IMR-90 (cell line): Measurements from ENCODE around the gene GPHA2. TPM values are rescaled to one million over a fixed set of nuclear protein-coding genes. Genes with fewer than 3 reads are reported as not detected.

ENCODE experiments used
- ATAC-seq: fragments of 200-7000 bp; cut with Tn5 transposase; 2 replicates; pipeline ENCODE4 v1.9.1; 2020; ENCODE audit warnings: low read depth, mild to moderate bottlenecking, moderate library complexity
- BruUV-seq: library from RNA; stranded (reverse); fragments of 400-500 nt; replicated peaks from 2 replicates; lab custom pipeline; 2021; lab: Mats Ljungman, UMichigan
- CTCF ChIA-PET: fragments of 300-600 bp; formaldehyde crosslinking; extraction: SDS; loops from one replicate; lab custom pipeline; 2021; ENCODE audit warnings: antibody characterized with exemption; lab: Yijun Ruan, JAX
- POLR2A ChIA-PET: fragments of 300-600 bp; sonication (Branson Sonifier 250); formaldehyde crosslinking; loops from one replicate; lab custom pipeline; 2022; ENCODE audit warnings: antibody characterized with exemption; ENCODE audit not compliant: unreplicated experiment; lab: Charles Lee
- DNase-seq: peaks from one replicate; pipeline ENCODE4 v3.0.0; 2013
- H2AFZ ChIP-seq: replicated peaks from 2 replicates; pipeline ENCODE3; 2013; ENCODE audit warnings: low read length, mild to moderate bottlenecking; ENCODE audit not compliant: poor library complexity
- H2AK5ac ChIP-seq: 2 replicates; pipeline ENCODE4 v1.6.1; 2013; ENCODE audit warnings: low read depth, low read length, inconsistent platforms
- H2AK9ac ChIP-seq: replicated peaks from 2 replicates; pipeline ENCODE3; 2013; ENCODE audit warnings: mild to moderate bottlenecking, low read depth, low read length, moderate library complexity; ENCODE audit not compliant: poor library complexity
- H2BK120ac ChIP-seq: 2 replicates; pipeline ENCODE4 v1.6.1; 2013; ENCODE audit warnings: low read depth, low read length, inconsistent platforms
- H2BK15ac ChIP-seq: 3 replicates; pipeline ENCODE4 v1.6.1; 2013; ENCODE audit warnings: low read depth, low read length, inconsistent platforms
- H2BK20ac ChIP-seq: 2 replicates; pipeline ENCODE4 v1.6.1; 2013; ENCODE audit warnings: low read depth, mild to moderate bottlenecking, inconsistent platforms, low read length, moderate library complexity
- H2BK5ac ChIP-seq: 2 replicates; pipeline ENCODE4 v1.6.1; 2013; ENCODE audit warnings: mild to moderate bottlenecking, low read depth, low read length, inconsistent platforms; ENCODE audit not compliant: poor library complexity, severe bottlenecking
- H3K14ac ChIP-seq: replicated peaks from 2 replicates; pipeline ENCODE4 v1.6.1; 2013; ENCODE audit warnings: low read depth, low read length, inconsistent platforms
- H3K18ac ChIP-seq: 2 replicates; pipeline ENCODE4 v1.6.1; 2013; ENCODE audit warnings: low read depth, low read length, control low read depth
- H3K23ac ChIP-seq: 2 replicates; pipeline ENCODE4 v1.6.1; 2013; ENCODE audit warnings: low read depth, low read length, inconsistent platforms
- H3K27ac ChIP-seq: 2 replicates; pipeline ENCODE4 v1.5.1; 2013; ENCODE audit warnings: mild to moderate bottlenecking, control low read depth, low read length; ENCODE audit not compliant: insufficient read depth
- H3K27me3 ChIP-seq: 2 replicates; pipeline ENCODE4 v1.6.1; 2013; ENCODE audit warnings: low read length; ENCODE audit not compliant: control insufficient read depth, insufficient read depth
- H3K36me3 ChIP-seq: 2 replicates; pipeline ENCODE4 v1.6.1; 2013; ENCODE audit warnings: low read length, mixed read lengths; ENCODE audit not compliant: control insufficient read depth, insufficient read depth
- H3K4ac ChIP-seq: 2 replicates; pipeline ENCODE4 v1.6.1; 2013; ENCODE audit warnings: low read depth, low read length, inconsistent platforms
- H3K4me1 ChIP-seq: 2 replicates; pipeline ENCODE4 v1.6.1; 2013; ENCODE audit warnings: low read length, mixed read lengths; ENCODE audit not compliant: control insufficient read depth, insufficient read depth
- H3K4me2 ChIP-seq: 2 replicates; pipeline ENCODE4 v1.6.1; 2013; ENCODE audit warnings: low read depth, mild to moderate bottlenecking, control low read depth, low read length, moderate library complexity
- H3K4me3 ChIP-seq: 2 replicates; pipeline ENCODE4 v1.5.1; 2013; ENCODE audit warnings: low read depth, mild to moderate bottlenecking, control low read depth, low read length, moderate library complexity; ENCODE audit not compliant: insufficient read depth
- H3K56ac ChIP-seq: 2 replicates; pipeline ENCODE4 v1.6.1; 2013; ENCODE audit warnings: low read length, inconsistent platforms; ENCODE audit not compliant: insufficient read depth; ENCODE audit errors: extremely low read depth
- H3K79me1 ChIP-seq, 2 experiments: 2 replicates each; pipeline ENCODE4 v1.6.1; 2013; ENCODE audit warnings: low read length in 2 of 2, inconsistent platforms in 1 of 2, low read depth in 1 of 2
- H3K9ac ChIP-seq: 2 replicates; pipeline ENCODE4 v1.6.1; 2013; ENCODE audit warnings: low read depth, low read length, control low read depth
- H3K9me1 ChIP-seq: 2 replicates; pipeline ENCODE4 v1.6.1; 2013; ENCODE audit warnings: low read length, inconsistent platforms; ENCODE audit not compliant: insufficient read depth
- H3K9me3 ChIP-seq: 2 replicates; pipeline ENCODE4 v1.6.1; 2013; ENCODE audit warnings: low read length; ENCODE audit not compliant: control insufficient read depth, insufficient read depth
- H4K20me1 ChIP-seq: 2 replicates; pipeline ENCODE4 v1.6.1; 2013; ENCODE audit warnings: low read length, inconsistent platforms; ENCODE audit not compliant: insufficient read depth
- H4K5ac ChIP-seq: 2 replicates; pipeline ENCODE4 v1.6.1; 2013; ENCODE audit warnings: mild to moderate bottlenecking, low read depth, low read length, control low read depth
- H4K8ac ChIP-seq, 2 experiments: 2 replicates each; pipeline ENCODE4 v1.6.1; 2013; ENCODE audit warnings: low read depth in 2 of 2, low read length in 2 of 2, control low read depth in 1 of 2, inconsistent platforms in 1 of 2
- H4K91ac ChIP-seq: 2 replicates; pipeline ENCODE4 v1.6.1; 2013; ENCODE audit warnings: low read depth, low read length, inconsistent platforms; ENCODE audit not compliant: insufficient read depth
- CEBPB ChIP-seq: IDR thresholded peaks from 2 replicates; pipeline ENCODE4 v1.6.1; 2012; ENCODE audit warnings: low read depth, low read length, improper control_type of control experiment
- CHD1 ChIP-seq: IDR thresholded peaks from 2 replicates; pipeline ENCODE4 v1.6.1; 2012; ENCODE audit warnings: low read depth, low read length, improper control_type of control experiment
- MAFK ChIP-seq: IDR thresholded peaks from 2 replicates; pipeline ENCODE4 v1.6.1; 2012; ENCODE audit warnings: low read depth, low read length, improper control_type of control experiment
- MAZ ChIP-seq: IDR thresholded peaks from 2 replicates; pipeline ENCODE4 v1.6.1; 2012; ENCODE audit warnings: low read depth, mild to moderate bottlenecking, low read length, improper control_type of control experiment, moderate library complexity, borderline replicate concordance
- MXI1 ChIP-seq: IDR thresholded peaks from 2 replicates; pipeline ENCODE4 v1.6.1; 2012; ENCODE audit warnings: low read depth, mild to moderate bottlenecking, low read length, moderate library complexity, borderline replicate concordance
- NFE2L2 ChIP-seq: fragments of 150-350 bp; IDR thresholded peaks from 2 replicates; pipeline ENCODE4 v1.6.1; 2016; ENCODE audit warnings: low read depth, mild to moderate bottlenecking, low read length
- RAD21 ChIP-seq: IDR thresholded peaks from 2 replicates; pipeline ENCODE4 v1.6.1; 2012; ENCODE audit warnings: low read length, improper control_type of control experiment
- RCOR1 ChIP-seq: IDR thresholded peaks from 2 replicates; pipeline ENCODE4 v1.6.1; 2012; ENCODE audit warnings: mild to moderate bottlenecking, low read length, improper control_type of control experiment; ENCODE audit not compliant: insufficient replicate concordance
- SMC3 ChIP-seq: fragments of 150-350 bp; IDR thresholded peaks from 2 replicates; pipeline ENCODE4 v1.6.1; 2016; ENCODE audit warnings: low read depth, mild to moderate bottlenecking, antibody characterized with exemption, low read length, moderate library complexity
- WGBS, 2 experiments: methylation state at CpG; one replicate each; pipeline versions ENCODE4 v1.1.5 to v1.1.7; 2013; ENCODE audit warnings: missing lambda C conversion rate in 2 of 2; ENCODE audit not compliant: insufficient read length in 1 of 2; ENCODE audit errors: extremely low coverage in 2 of 2; 5-methylcytosine and 5-hydroxymethylcytosine counted together
- dilution Hi-C: fragments of 300-500 bp; cut with HindIII; formaldehyde crosslinking; loops from one replicate; pipeline ENCODE4 v1.14.3; 2018; ENCODE audit warnings: low sequenced_read_pairs; ENCODE audit not compliant: unreplicated experiment
- in situ Hi-C: fragments of 300-500 bp; cut with MboI; formaldehyde crosslinking; loops from 3 replicates; pipeline ENCODE4 v1.14.3; 2019; ENCODE audit warnings: low sequenced_read_pairs, inconsistent platforms, mixed read lengths
- intact Hi-C: fragments of 100-400 bp; cut with micrococcal nuclease; formaldehyde crosslinking; loops from 2 replicates; pipeline ENCODE4 v1.10.0; 2022
- polyA plus RNA-seq, 3 experiments: library from polyadenylated mRNA; depleted of rRNA; stranded (reverse); fragments of >200 nt; gene quantifications; 2 replicates each; pipeline ENCODE4 v1.2.3, GENCODE V29; 2012; ENCODE audit warnings: low replicate concordance in 1 of 3
- total RNA-seq: library from RNA; depleted of rRNA; stranded (reverse); fragments of >200 nt; gene quantifications from 2 replicates; pipeline ENCODE4 v1.2.3, GENCODE V29; 2012
- TF ChIP-seq, protein P1 (sequence below): fragments of 150-350 bp; IDR thresholded peaks from 2 replicates; pipeline ENCODE4 v1.6.1; 2016; ENCODE audit warnings: low read depth, mild to moderate bottlenecking, low read length, moderate library complexity, borderline replicate concordance
- TF ChIP-seq, protein P2 (sequence below): fragments of 150-350 bp; IDR thresholded peaks from 2 replicates; pipeline ENCODE4 v1.6.1; 2017; ENCODE audit warnings: mild to moderate bottlenecking, antibody characterized with exemption, low read length, low read depth

Gene GPHA2
- total and polyA plus RNA-seq, 2 of the 4 experiments (the other 2 are of a cell fraction): not detected

DNA sequence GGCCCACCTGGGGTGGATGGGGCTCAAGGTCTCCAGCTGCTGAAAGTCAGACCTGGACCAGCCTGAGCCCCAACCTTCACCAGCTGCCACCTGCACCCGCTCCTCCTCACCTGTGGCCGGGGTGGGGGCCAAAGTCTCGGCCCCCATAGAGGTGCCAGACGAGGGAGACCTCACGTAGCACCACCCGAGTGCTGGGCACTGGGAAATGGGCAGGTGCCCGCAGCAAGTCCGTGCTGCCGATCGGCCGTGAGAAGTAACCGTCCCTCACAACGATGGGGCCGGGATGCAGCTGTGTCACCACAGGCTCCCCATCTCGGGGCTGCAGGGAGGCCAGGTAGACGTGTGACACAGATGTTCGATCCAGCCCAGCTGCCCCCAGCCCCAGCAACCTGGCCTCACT is 34.9 kb downstream of the GPHA2 start:
- 96% methylated on average over 10 of the region's 17 CpGs; no CpG with 5 or more reads in 1 of the 2 experiments for WGBS, 2 experiments
- in situ Hi-C loops: no loop called here

More for the DNA sequence above, 34.9 kb downstream of the GPHA2 start:
- no peaks in the 10 kb centered on the region for H3K79me1 ChIP-seq
- no peak overlapping the region for H2AK9ac ChIP-seq
- ChIA-PET POLR2A (no interaction called here), CTCF (no interaction called here)
- H2AK5ac ChIP-seq: no peak overlapping the region
- no peak for DNase-seq
- H4K8ac ChIP-seq: no peak overlapping the region
- H3K4ac ChIP-seq: no peak overlapping the region
- no peaks in the 10 kb centered on the region for H4K20me1 ChIP-seq
- H3K9ac ChIP-seq: no peak overlapping the region
- BruUV-seq: no TSS peak
- H4K5ac ChIP-seq: no peak overlapping the region
- dilution Hi-C loops (no loop called here), intact Hi-C loops (no loop called here)
- H3K4me2 ChIP-seq: no peak overlapping the region
- no peak overlapping the region for H2BK20ac ChIP-seq
- no peak overlapping the region for H2BK5ac ChIP-seq
- no peak for ATAC-seq
- no peak overlapping the region for H2AFZ ChIP-seq
- H3K9me1 ChIP-seq: no peaks in the 10 kb centered on the region
- H3K9me3 ChIP-seq: no peaks in the 10 kb centered on the region
- TF ChIP-seq MXI1: no peak
- TF ChIP-seq RAD21: no peak
- TF ChIP-seq CEBPB: no peak
- no peak for TF ChIP-seq SMC3
- TF ChIP-seq, protein P1, sequence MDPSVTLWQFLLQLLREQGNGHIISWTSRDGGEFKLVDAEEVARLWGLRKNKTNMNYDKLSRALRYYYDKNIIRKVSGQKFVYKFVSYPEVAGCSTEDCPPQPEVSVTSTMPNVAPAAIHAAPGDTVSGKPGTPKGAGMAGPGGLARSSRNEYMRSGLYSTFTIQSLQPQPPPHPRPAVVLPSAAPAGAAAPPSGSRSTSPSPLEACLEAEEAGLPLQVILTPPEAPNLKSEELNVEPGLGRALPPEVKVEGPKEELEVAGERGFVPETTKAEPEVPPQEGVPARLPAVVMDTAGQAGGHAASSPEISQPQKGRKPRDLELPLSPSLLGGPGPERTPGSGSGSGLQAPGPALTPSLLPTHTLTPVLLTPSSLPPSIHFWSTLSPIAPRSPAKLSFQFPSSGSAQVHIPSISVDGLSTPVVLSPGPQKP: no peak
- TF ChIP-seq, protein P2, sequence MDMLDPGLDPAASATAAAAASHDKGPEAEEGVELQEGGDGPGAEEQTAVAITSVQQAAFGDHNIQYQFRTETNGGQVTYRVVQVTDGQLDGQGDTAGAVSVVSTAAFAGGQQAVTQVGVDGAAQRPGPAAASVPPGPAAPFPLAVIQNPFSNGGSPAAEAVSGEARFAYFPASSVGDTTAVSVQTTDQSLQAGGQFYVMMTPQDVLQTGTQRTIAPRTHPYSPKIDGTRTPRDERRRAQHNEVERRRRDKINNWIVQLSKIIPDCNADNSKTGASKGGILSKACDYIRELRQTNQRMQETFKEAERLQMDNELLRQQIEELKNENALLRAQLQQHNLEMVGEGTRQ: no peak
- TF ChIP-seq MAZ: no peak
- no peak for TF ChIP-seq RCOR1
- no peak for TF ChIP-seq CHD1
- TF ChIP-seq MAFK: no peak
- TF ChIP-seq NFE2L2: no peak
- H3K27ac ChIP-seq: no peak overlapping the region
- H3K14ac ChIP-seq: no peak overlapping the region
- H3K23ac ChIP-seq: no peak overlapping the region
- H3K18ac ChIP-seq: no peak overlapping the region
- no peaks in the 10 kb centered on the region for H3K4me1 ChIP-seq
- H3K27me3 ChIP-seq: no peaks in the 10 kb centered on the region
- no peak overlapping the region for H3K4me3 ChIP-seq
- no peak overlapping the region for H2BK120ac ChIP-seq
- H2BK15ac ChIP-seq: no peak overlapping the region
- no peak overlapping the region for H3K56ac ChIP-seq
- peaks cover 67% of the 10 kb centered on the region for H3K36me3 ChIP-seq
- no peak overlapping the region for H4K91ac ChIP-seq
